Mesendoderm (in vitro differentiated cells): Measurements from ENCODE around the gene ILDR2.

ENCODE experiments used
- DNase-seq: peaks from one replicate; pipeline ENCODE4 v3.0.0; 2013
- H2AK5ac ChIP-seq: 2 replicates; pipeline ENCODE4 v1.6.1; 2013; ENCODE audit warnings: low read length, inconsistent platforms
- H2BK120ac ChIP-seq: 2 replicates; pipeline ENCODE4 v1.6.1; 2013; ENCODE audit warnings: low read depth, mild to moderate bottlenecking, low read length, moderate library complexity, mixed read lengths
- H2BK15ac ChIP-seq: replicated peaks from 2 replicates; pipeline ENCODE4 v1.6.1; 2013; ENCODE audit warnings: low read depth, mild to moderate bottlenecking, moderate library complexity
- H2BK5ac ChIP-seq: 2 replicates; pipeline ENCODE4 v1.6.1; 2013; ENCODE audit warnings: low read length, inconsistent platforms
- H3K18ac ChIP-seq: 2 replicates; pipeline ENCODE4 v1.6.1; 2013; ENCODE audit warnings: mild to moderate bottlenecking, low read length, mixed read lengths
- H3K23ac ChIP-seq: one replicate; pipeline ENCODE4 v1.6.1; 2013; ENCODE audit warnings: low read length
- H3K27ac ChIP-seq: 2 replicates; pipeline ENCODE4 v1.5.1; 2013; ENCODE audit warnings: low read depth, mild to moderate bottlenecking, inconsistent platforms, low read length, moderate library complexity
- H3K27me3 ChIP-seq: 2 replicates; pipeline ENCODE4 v1.6.1; 2013; ENCODE audit warnings: low read length, control low read depth, mild to moderate bottlenecking, inconsistent platforms; ENCODE audit not compliant: insufficient read depth, poor library complexity
- H3K36me3 ChIP-seq: 2 replicates; pipeline ENCODE4 v1.6.1; 2013; ENCODE audit warnings: low read length, inconsistent platforms; ENCODE audit not compliant: control insufficient read depth, insufficient read depth
- H3K4ac ChIP-seq: one replicate; pipeline ENCODE4 v1.6.1; 2013; ENCODE audit warnings: low read depth, mild to moderate bottlenecking, low read length, moderate library complexity
- H3K4me1 ChIP-seq: 2 replicates; pipeline ENCODE4 v1.6.1; 2013; ENCODE audit warnings: low read depth, low read length, inconsistent platforms; ENCODE audit not compliant: control insufficient read depth
- H3K4me2 ChIP-seq: 2 replicates; pipeline ENCODE4 v1.6.1; 2013; ENCODE audit warnings: low read length
- H3K4me3 ChIP-seq: 2 replicates; pipeline ENCODE4 v1.5.1; 2013; ENCODE audit warnings: mild to moderate bottlenecking, low read length
- H3K56ac ChIP-seq: one replicate; pipeline ENCODE4 v1.6.1; 2013; ENCODE audit warnings: low read length
- H3K79me1 ChIP-seq: 2 replicates; pipeline ENCODE4 v1.6.1; 2013; ENCODE audit warnings: low read length, inconsistent platforms
- H3K79me2 ChIP-seq: 2 replicates; pipeline ENCODE4 v1.6.1; 2013; ENCODE audit warnings: mild to moderate bottlenecking, low read length; ENCODE audit not compliant: control insufficient read depth, insufficient read depth
- H3K9ac ChIP-seq: 2 replicates; pipeline ENCODE4 v1.6.1; 2013; ENCODE audit warnings: low read length, inconsistent platforms
- H4K5ac ChIP-seq: one replicate; pipeline ENCODE4 v1.6.1; 2013; ENCODE audit warnings: low read length
- H4K8ac ChIP-seq: one replicate; pipeline ENCODE4 v1.6.1; 2013; ENCODE audit warnings: low read depth, mild to moderate bottlenecking, control low read depth, low read length, moderate library complexity
- WGBS: extraction: QIAGEN DNeasy Blood & Tissue Kit; methylation state at CpG from one replicate; pipeline ENCODE4 v1.1.7; 2013; ENCODE audit warnings: low lambda C conversion rate, missing lambda C conversion rate; ENCODE audit not compliant: insufficient coverage; ENCODE audit errors: extremely low coverage; 5-methylcytosine and 5-hydroxymethylcytosine counted together

Gene ILDR2

GRCh38 chr1:166918088-166918955 is 57.0 kb downstream of the ILDR2 start:
- H3K4me2 ChIP-seq: no peak overlapping the region
- no peak overlapping the region for H2BK120ac ChIP-seq
- no peak for DNase-seq
- H2AK5ac ChIP-seq: no peak overlapping the region
- no peak overlapping the region for H3K23ac ChIP-seq
- H3K56ac ChIP-seq: no peak overlapping the region
- H4K5ac ChIP-seq: no peak overlapping the region
- H2BK5ac ChIP-seq: no peak overlapping the region
- H3K9ac ChIP-seq: no peak overlapping the region
- H3K27me3 ChIP-seq: peaks cover 10% of the 10 kb centered on the region
- no peak overlapping the region for H3K27ac ChIP-seq
- H4K8ac ChIP-seq: no peak overlapping the region
- H3K4me1 ChIP-seq: no peaks in the 10 kb centered on the region
- no peaks in the 10 kb centered on the region for H3K36me3 ChIP-seq
- H2BK15ac ChIP-seq: no peak overlapping the region
- no peak overlapping the region for H3K18ac ChIP-seq
- no CpG with 5 or more reads among the region's 6 CpGs for WGBS
- no peak overlapping the region for H3K4ac ChIP-seq
- no peaks in the 10 kb centered on the region for H3K79me2 ChIP-seq
- H3K79me1 ChIP-seq: no peaks in the 10 kb centered on the region
- H3K4me3 ChIP-seq: no peak overlapping the region

GRCh38 chr1:166915941-166916340 is 59.4 kb downstream of the ILDR2 start:
- H3K79me2 ChIP-seq: no peaks in the 10 kb centered on the region
- H2BK15ac ChIP-seq: no peak overlapping the region
- no peaks in the 10 kb centered on the region for H3K79me1 ChIP-seq
- no peak overlapping the region for H3K56ac ChIP-seq
- no peak overlapping the region for H3K9ac ChIP-seq
- WGBS: no CpG with 5 or more reads among the region's 4 CpGs
- H4K8ac ChIP-seq: no peak overlapping the region
- no peak overlapping the region for H2AK5ac ChIP-seq
- H3K27ac ChIP-seq: no peak overlapping the region
- H3K4me2 ChIP-seq: no peak overlapping the region
- DNase-seq: peak; percentile 73
- no peak overlapping the region for H3K4me3 ChIP-seq
- no peaks in the 10 kb centered on the region for H3K4me1 ChIP-seq
- no peak overlapping the region for H2BK120ac ChIP-seq
- H4K5ac ChIP-seq: no peak overlapping the region
- no peaks in the 10 kb centered on the region for H3K36me3 ChIP-seq
- no peak overlapping the region for H2BK5ac ChIP-seq
- no peak overlapping the region for H3K23ac ChIP-seq
- no peak overlapping the region for H3K18ac ChIP-seq
- no peak overlapping the region for H3K4ac ChIP-seq
- H3K27me3 ChIP-seq: peaks cover 3% of the 10 kb centered on the region

GRCh38 chr1:166915042-166915441 is 60.3 kb downstream of the ILDR2 start:
- Histone ChIP-seq H3K27ac (no peak overlapping the region), H3K79me2 (no peaks in the 10 kb centered on the region), H3K79me1 (no peaks in the 10 kb centered on the region), H3K36me3 (no peaks in the 10 kb centered on the region), H3K4me2 (no peak overlapping the region), H2BK5ac (no peak overlapping the region), H3K23ac (no peak overlapping the region), H4K8ac (no peak overlapping the region), H2BK15ac (no peak overlapping the region), H2AK5ac (no peak overlapping the region), H3K56ac (no peak overlapping the region), H4K5ac (no peak overlapping the region), H2BK120ac (no peak overlapping the region), H3K4me1 (no peaks in the 10 kb centered on the region), H3K4me3 (no peak overlapping the region), H3K18ac (no peak overlapping the region), H3K9ac (no peak overlapping the region), H3K27me3 (peaks cover 1% of the 10 kb centered on the region), H3K4ac (no peak overlapping the region)
- peak; percentile 42 for DNase-seq
- WGBS: no CpG with 5 or more reads among the region's 1 CpG

- H3K9ac ChIP-seq: no peak overlapping the region
- no CpG with 5 or more reads among the region's 3 CpGs for WGBS
- H4K5ac ChIP-seq: no peak overlapping the region
These were observed 61.2 kb downstream of the ILDR2 start for GRCh38 chr1:166914111-166914510.

GRCh38 chr1:166911624-166912023 is 63.7 kb downstream of the ILDR2 start:
- no peak overlapping the region for H3K4me3 ChIP-seq
- DNase-seq: no peak
- no peaks in the 10 kb centered on the region for H3K36me3 ChIP-seq
- no peak overlapping the region for H3K4me2 ChIP-seq
- no peak overlapping the region for H2BK15ac ChIP-seq
- H4K5ac ChIP-seq: no peak overlapping the region
- H3K27ac ChIP-seq: no peak overlapping the region
- H3K4me1 ChIP-seq: no peaks in the 10 kb centered on the region
- WGBS: no CpG with 5 or more reads among the region's 1 CpG
- no peaks in the 10 kb centered on the region for H3K79me2 ChIP-seq
- H3K79me1 ChIP-seq: no peaks in the 10 kb centered on the region
- H3K9ac ChIP-seq: no peak overlapping the region
- H2BK5ac ChIP-seq: no peak overlapping the region
- H3K56ac ChIP-seq: no peak overlapping the region
- no peaks in the 10 kb centered on the region for H3K27me3 ChIP-seq
- H3K23ac ChIP-seq: no peak overlapping the region
- H4K8ac ChIP-seq: no peak overlapping the region
- no peak overlapping the region for H2BK120ac ChIP-seq
- no peak overlapping the region for H2AK5ac ChIP-seq
- no peak overlapping the region for H3K18ac ChIP-seq
- H3K4ac ChIP-seq: no peak overlapping the region

More at GRCh38 chr1:166914111-166914510, 61.2 kb downstream of the ILDR2 start:
- no peak overlapping the region for H3K27ac ChIP-seq
- no peak overlapping the region for H2BK120ac ChIP-seq
- no peaks in the 10 kb centered on the region for H3K79me1 ChIP-seq
- H3K27me3 ChIP-seq: no peaks in the 10 kb centered on the region
- no peaks in the 10 kb centered on the region for H3K4me1 ChIP-seq
- H3K18ac ChIP-seq: no peak overlapping the region
- H2AK5ac ChIP-seq: no peak overlapping the region
- no peak overlapping the region for H2BK15ac ChIP-seq
- H3K23ac ChIP-seq: no peak overlapping the region
- no peak overlapping the region for H3K4me3 ChIP-seq
- H3K4ac ChIP-seq: no peak overlapping the region
- H3K56ac ChIP-seq: no peak overlapping the region
- no peak overlapping the region for H3K4me2 ChIP-seq
- no peaks in the 10 kb centered on the region for H3K79me2 ChIP-seq
- H4K8ac ChIP-seq: no peak overlapping the region
- no peak for DNase-seq
- H3K36me3 ChIP-seq: no peaks in the 10 kb centered on the region
- H2BK5ac ChIP-seq: no peak overlapping the region
